Gastroesophageal sphincter (tissue), 4 donors: ENCODE measurements around the gene CSNK2A3. TPM values are rescaled to one million over a fixed set of nuclear protein-coding genes. Genes with fewer than 3 reads are reported as not detected.

ENCODE experiments used
- ATAC-seq: fragments of 150-250 bp; one replicate; pipeline ENCODE4 v1.9.1; 2016; ENCODE audit warnings: mild to moderate bottlenecking, moderate library complexity
- H3K27ac ChIP-seq, 4 donors: fragments of 200-600 bp; sonication (generic) in 3 of 4; 1 replicate in 3 of 4; 2 replicates in 1 of 4; pipeline ENCODE4 v1.5.1; 2016 to 2019
- H3K27me3 ChIP-seq: fragments of 200-600 bp; sonication (generic); one replicate; pipeline ENCODE4 v1.5.1; 2019
- H3K36me3 ChIP-seq, 2 donors: fragments of 200-600 bp; sonication (generic); one replicate each; pipeline ENCODE4 v1.5.1; 2019; ENCODE audit warnings: control low read depth in 1 of 2
- H3K4me1 ChIP-seq, 3 donors: fragments of 200-600 bp; sonication (generic); 1 replicate in 2 of 3; 2 replicates in 1 of 3; pipeline ENCODE4 v1.5.1; 2016 to 2019; ENCODE audit warnings: control low read depth in 2 of 3
- H3K4me3 ChIP-seq, 2 donors: fragments of 200-600 bp; sonication (generic); one replicate each; pipeline ENCODE4 v1.5.1; 2019; ENCODE audit warnings: mild to moderate bottlenecking in 1 of 2, moderate library complexity in 1 of 2
- H3K9me3 ChIP-seq, 3 donors: fragments of 200-600 bp; sonication (generic); one replicate each; pipeline ENCODE4 v1.5.1; 2017 to 2019; ENCODE audit warnings: control low read depth in 2 of 3
- CTCF ChIP-seq, 4 experiments: fragments of 200-600 bp in 2 of 4; fragments of 450-650 bp in 2 of 4; sonication (generic) in 1 of 4; IDR thresholded peaks; one replicate each; pipeline ENCODE4 v1.5.1; 2017 to 2019; ENCODE audit warnings: antibody characterized with exemption in 4 of 4, mild to moderate bottlenecking in 2 of 4, moderate library complexity in 2 of 4
- EP300 ChIP-seq: sonication (generic); formaldehyde crosslinking; IDR thresholded peaks from one replicate; pipeline ENCODE4 v1.6.1; 2017; ENCODE audit warnings: antibody characterized with exemption, mild to moderate bottlenecking
- POLR2A ChIP-seq, 2 donors: fragments of 450-650 bp; IDR thresholded peaks; one replicate each; pipeline ENCODE4 v1.6.1; 2017; ENCODE audit warnings: antibody characterized with exemption in 2 of 2, mild to moderate bottlenecking in 2 of 2, moderate library complexity in 1 of 2
- POLR2AphosphoS5 ChIP-seq: sonication (generic); formaldehyde crosslinking; IDR thresholded peaks from one replicate; pipeline ENCODE4 v1.6.1; 2017; ENCODE audit warnings: antibody characterized with exemption
- WGBS, 2 donors: methylation state at CpG; one replicate each; pipeline ENCODE4 v1.1.5; 2018; ENCODE audit warnings: low coverage in 1 of 2; 5-methylcytosine and 5-hydroxymethylcytosine counted together
- total RNA-seq, 4 donors: library from RNA; depleted of rRNA; stranded (reverse); fragments of >200 nt; gene quantifications; one replicate each; pipeline ENCODE4 v1.1.0, GENCODE V29; 2016

The CSNK2A3 gene
- total RNA-seq, 4 donors from 2014 or later = 0.59 to 2.2 (median 1.1) TPM

- peak overlapping the region in 3 of 4 donors; percentile 9 to 49 (median 44) for H3K27ac ChIP-seq
- TF ChIP-seq POLR2A (IDR thresholded peaks at IDR 0.05) = no peak
- TF ChIP-seq EP300 = no peak
- no peak for TF ChIP-seq POLR2AphosphoS5
- TF ChIP-seq CTCF (IDR thresholded peaks at IDR 0.05) = no peak
- no peaks in the 10 kb centered on the region for H3K36me3 ChIP-seq
- WGBS, 2 donors = 15 to 60% methylated on average over 1 to 3 of the region's 6 CpGs
- peaks cover 0 to 23% (median 10%) of the 10 kb centered on the region in 3 donors for H3K4me1 ChIP-seq
- no peaks in the 10 kb centered on the region for H3K27me3 ChIP-seq
- no peaks in the 10 kb centered on the region for H3K9me3 ChIP-seq
- no peak overlapping the region for H3K4me3 ChIP-seq
- no peak for ATAC-seq
These were observed 39.0 kb downstream of the CSNK2A3 start for GRCh38 chr11:11313902-11314692.

- H3K27ac ChIP-seq = peak overlapping the region in 1 of 4 donors; percentile 49
- WGBS, 2 donors = 100% methylated on average over 1 of the region's 1 CpG
- H3K9me3 ChIP-seq = no peaks in the 10 kb centered on the region
- H3K27me3 ChIP-seq = no peaks in the 10 kb centered on the region
- no peaks in the 10 kb centered on the region for H3K36me3 ChIP-seq
- ATAC-seq = peak; percentile 24
- no peak overlapping the region for H3K4me3 ChIP-seq
- H3K4me1 ChIP-seq = peaks cover 0 to 23% (median 10%) of the 10 kb centered on the region in 3 donors
- TF ChIP-seq POLR2A (IDR thresholded peaks at IDR 0.05) (no peak), CTCF (IDR thresholded peaks at IDR 0.05) (no peak), POLR2AphosphoS5 (no peak), EP300 (no peak)
These were observed 39.6 kb downstream of the CSNK2A3 start for GRCh38 chr11:11313426-11313825.

- Histone ChIP-seq H3K27me3 (no peaks in the 10 kb centered on the region), H3K27ac (no peak overlapping the region), H3K4me3 (no peak overlapping the region), H3K9me3 (no peaks in the 10 kb centered on the region), H3K4me1 (peaks cover 0 to 23% (median 10%) of the 10 kb centered on the region in 3 donors), H3K36me3 (peaks cover 0 to 4% of the 10 kb centered on the region in 2 donors)
- no peak for ATAC-seq
- WGBS, 2 donors = 100% methylated on average over 1 of the region's 1 CpG; no CpG with 5 or more reads in 1 of the 2 donors
- TF ChIP-seq CTCF (IDR thresholded peaks at IDR 0.05) (no peak), POLR2A (IDR thresholded peaks at IDR 0.05) (no peak), POLR2AphosphoS5 (no peak), EP300 (no peak)
These were observed 40.3 kb downstream of the CSNK2A3 start for GRCh38 chr11:11312738-11313137.

GRCh38 chr11:11311169-11311568 lies 41.9 kb downstream of the CSNK2A3 start:
- H3K27me3 ChIP-seq = no peaks in the 10 kb centered on the region
- no peak overlapping the region for H3K4me3 ChIP-seq
- peaks cover 0 to 23% (median 10%) of the 10 kb centered on the region in 3 donors for H3K4me1 ChIP-seq
- ATAC-seq = no peak
- TF ChIP-seq POLR2A (IDR thresholded peaks at IDR 0.05) = no peak
- TF ChIP-seq CTCF (IDR thresholded peaks at IDR 0.05) = no peak
- no peak for TF ChIP-seq POLR2AphosphoS5
- TF ChIP-seq EP300 = no peak
- WGBS, 2 donors = 100% methylated on average over 1 of the region's 3 CpGs; no CpG with 5 or more reads in 1 of the 2 donors
- H3K27ac ChIP-seq = no peak overlapping the region
- H3K36me3 ChIP-seq = peaks cover 0 to 15% of the 10 kb centered on the region in 2 donors
- H3K9me3 ChIP-seq = no peaks in the 10 kb centered on the region

- peaks cover 0 to 25% of the 10 kb centered on the region in 2 donors for H3K36me3 ChIP-seq
- no peaks in the 10 kb centered on the region for H3K9me3 ChIP-seq
- no peak overlapping the region for H3K27ac ChIP-seq
- H3K4me3 ChIP-seq = no peak overlapping the region
- H3K4me1 ChIP-seq = peaks cover 0 to 22% (median 10%) of the 10 kb centered on the region in 3 donors
- 100% methylated on average over 1 to 2 of the region's 2 CpGs for WGBS, 2 donors
- TF ChIP-seq POLR2AphosphoS5 (no peak), EP300 (no peak), CTCF (IDR thresholded peaks at IDR 0.05) (no peak), POLR2A (IDR thresholded peaks at IDR 0.05) (no peak)
- no peak for ATAC-seq
- H3K27me3 ChIP-seq = no peaks in the 10 kb centered on the region
These were observed 43.1 kb downstream of the CSNK2A3 start for GRCh38 chr11:11309906-11310305.
